ENCODE results near the gene LPP. TPM values are rescaled to one million over a fixed set of nuclear protein-coding genes. Genes with fewer than 3 reads are reported as not detected.

Gene LPP
- total RNA-seq, 1 donor from 2014 or later = 54.9 TPM

DNA sequence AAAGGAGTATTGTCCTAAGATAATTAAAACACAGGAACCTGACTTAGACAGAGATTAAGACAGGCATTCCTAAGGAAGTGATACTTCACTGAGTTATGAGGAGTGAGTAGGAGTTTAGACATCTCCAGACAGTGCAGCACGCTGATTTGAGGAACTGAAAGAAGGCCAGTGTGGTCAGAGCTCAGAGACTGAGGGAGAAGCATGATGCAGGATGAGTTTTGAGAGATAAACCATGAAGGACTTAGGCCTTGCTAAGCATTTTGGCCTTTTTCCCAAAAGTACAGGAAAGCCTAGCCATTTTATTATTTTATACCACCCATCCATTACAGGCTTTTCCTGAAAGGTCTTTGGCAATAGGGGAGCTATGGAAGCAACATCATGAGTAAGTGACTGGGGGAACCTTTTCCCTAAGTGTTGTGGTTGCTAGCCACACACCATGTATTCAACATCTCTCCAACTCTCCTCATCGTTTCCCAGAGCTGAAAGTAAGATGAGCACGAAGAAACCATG is 642.2 kb downstream of the LPP start:
- intact Hi-C loops (cut with micrococcal nuclease) = no loop called here

DNA sequence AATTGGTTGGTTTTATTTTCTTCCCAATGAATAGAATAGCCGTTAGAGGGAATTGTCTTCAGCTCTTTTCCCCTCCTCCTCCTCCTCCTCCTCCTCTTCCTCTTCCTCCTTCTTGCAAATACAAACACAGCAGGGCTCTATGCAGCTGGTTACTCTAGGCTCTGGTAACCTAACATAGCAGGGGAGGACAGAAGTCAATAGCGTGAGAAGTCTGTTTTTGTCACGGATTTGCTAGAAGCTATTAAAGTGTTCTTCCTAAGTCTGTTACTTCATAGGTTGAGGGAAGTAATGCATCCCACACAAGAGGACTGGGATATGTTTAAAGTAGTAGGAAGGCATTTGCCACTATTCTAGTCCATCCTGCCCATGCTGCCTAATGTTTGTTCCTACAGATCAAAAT is 643.1 kb downstream of the LPP start:
- intact Hi-C loops (cut with micrococcal nuclease) = no loop called here

DNA sequence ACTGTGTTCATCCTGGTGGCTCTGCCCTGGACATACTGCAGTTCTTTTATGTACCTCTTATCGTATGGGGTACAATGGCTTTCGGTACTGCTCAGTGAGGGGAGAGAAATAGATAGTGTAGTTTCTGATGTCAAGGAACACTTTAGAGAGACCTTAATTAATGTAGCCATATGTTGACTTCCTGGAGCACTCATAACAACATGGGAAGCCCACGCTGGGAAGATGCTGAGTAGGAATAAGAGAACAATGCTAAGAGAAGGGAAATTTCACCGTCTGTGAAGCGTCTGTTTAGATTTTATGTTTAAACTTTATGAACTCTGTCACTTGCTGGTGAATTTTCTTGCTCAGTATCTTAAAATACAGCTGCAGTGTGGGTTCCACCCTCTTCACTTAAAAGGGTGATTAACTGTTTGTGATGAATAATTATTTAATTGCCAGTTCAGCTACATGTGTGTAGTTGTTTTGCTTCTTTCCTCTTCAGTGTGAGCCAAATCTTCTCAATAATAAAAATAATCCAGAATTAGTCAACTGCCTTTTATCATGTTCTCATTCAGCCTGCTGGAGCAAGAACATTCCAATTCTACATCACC is 644.7 kb downstream of the LPP start:
- intact Hi-C loops (cut with micrococcal nuclease) = no loop called here

DNA sequence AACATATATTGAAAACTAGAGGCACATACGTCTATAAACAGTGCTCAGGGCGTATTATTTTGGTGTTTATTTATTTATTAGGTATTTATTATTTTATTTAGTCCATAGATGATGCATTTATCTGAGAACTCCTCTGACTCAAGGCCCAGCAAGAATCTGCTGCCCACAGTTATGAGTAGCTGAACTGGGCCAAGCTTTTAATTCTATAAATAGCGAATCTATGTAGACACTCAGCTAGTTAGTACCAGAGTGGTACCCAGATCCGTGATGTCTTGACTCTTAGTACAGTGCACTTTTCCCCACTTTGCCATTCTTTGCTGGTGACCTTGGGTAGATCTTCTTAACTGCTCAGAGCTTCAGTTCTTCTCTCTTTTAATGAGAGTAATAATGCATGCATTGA is 647.4 kb downstream of the LPP start:
- intact Hi-C loops (cut with micrococcal nuclease) = no loop called here

DNA sequence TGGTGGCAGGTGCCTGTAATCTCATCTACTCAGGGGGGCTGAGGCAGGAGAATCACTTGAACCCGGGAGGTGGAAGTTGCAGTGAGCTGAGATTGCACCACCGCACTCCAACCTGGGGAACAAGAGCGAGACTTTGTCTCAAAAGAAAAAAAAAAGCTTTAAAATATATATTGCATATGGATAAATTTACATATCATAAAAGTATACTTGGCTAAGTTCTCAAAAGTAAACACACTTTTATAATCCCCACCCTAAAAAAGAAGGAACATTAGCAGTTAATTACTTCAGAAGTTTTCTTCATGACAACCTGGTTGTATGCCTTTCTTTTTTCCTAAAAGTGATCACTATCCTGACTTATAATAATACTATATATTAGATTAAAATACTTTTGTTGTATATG is 648.7 kb downstream of the LPP start:
- intact Hi-C loops (cut with micrococcal nuclease) = no loop called here

DNA sequence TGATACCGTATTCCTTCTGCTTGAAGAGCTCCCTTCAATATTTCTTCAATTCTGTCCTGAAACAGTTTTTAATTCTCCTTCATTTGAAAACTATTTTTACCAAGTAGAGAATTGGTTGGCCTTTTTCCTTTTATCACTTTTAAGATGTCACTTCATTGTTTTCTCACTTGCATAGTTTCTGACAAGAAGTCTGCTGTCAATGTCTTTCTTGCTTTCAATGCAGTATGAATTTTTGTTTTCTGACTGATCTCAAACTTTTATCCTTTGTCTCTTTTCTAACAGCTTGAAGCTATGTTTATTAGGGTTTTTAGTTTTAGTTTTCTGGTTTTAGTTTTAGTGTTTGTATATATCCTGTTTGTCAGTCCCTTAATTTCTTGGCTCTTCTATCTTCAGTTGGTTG is 653.0 kb downstream of the LPP start:
- intact Hi-C loops (cut with micrococcal nuclease) = no loop called here

DNA sequence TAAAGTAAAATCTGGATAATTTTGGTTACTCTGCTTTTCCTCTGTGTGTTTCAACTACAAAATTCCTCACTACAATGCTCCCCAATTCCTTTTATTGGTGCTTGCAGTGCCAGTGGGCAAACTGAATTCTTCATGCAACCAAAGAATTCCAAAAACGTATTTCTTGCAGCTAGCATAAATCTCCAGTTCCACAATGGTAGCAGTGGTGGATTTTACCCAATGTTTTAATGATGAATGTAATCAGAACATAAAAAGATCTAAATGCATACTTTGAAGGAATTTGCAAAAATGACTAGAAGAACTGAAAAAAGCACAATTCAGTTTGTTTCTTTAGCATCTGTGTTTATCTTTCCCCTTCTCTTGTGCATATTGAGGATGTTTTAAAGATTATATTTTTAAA is 658.2 kb downstream of the LPP start:
- intact Hi-C loops (cut with micrococcal nuclease) = no loop called here

DNA sequence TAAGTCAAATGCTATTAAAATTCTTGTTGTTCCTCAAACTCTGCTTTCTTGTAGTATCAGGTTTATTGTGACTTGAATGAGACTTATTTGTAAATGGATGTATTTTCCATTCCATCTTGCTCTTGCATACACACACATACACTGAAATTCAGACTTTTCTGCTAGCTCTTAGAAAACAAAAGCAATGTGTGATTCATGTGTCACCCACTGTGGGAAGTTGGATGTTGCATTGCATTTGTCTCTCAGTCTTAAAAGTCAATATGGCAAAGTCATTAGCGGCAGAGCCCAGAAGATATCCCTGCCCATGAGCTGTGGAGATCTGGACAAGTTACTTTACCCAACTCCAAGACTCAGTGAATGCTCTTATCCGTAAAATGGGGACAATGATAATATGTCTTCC is 660.6 kb downstream of the LPP start:
- intact Hi-C loops (cut with micrococcal nuclease) = no loop called here

DNA sequence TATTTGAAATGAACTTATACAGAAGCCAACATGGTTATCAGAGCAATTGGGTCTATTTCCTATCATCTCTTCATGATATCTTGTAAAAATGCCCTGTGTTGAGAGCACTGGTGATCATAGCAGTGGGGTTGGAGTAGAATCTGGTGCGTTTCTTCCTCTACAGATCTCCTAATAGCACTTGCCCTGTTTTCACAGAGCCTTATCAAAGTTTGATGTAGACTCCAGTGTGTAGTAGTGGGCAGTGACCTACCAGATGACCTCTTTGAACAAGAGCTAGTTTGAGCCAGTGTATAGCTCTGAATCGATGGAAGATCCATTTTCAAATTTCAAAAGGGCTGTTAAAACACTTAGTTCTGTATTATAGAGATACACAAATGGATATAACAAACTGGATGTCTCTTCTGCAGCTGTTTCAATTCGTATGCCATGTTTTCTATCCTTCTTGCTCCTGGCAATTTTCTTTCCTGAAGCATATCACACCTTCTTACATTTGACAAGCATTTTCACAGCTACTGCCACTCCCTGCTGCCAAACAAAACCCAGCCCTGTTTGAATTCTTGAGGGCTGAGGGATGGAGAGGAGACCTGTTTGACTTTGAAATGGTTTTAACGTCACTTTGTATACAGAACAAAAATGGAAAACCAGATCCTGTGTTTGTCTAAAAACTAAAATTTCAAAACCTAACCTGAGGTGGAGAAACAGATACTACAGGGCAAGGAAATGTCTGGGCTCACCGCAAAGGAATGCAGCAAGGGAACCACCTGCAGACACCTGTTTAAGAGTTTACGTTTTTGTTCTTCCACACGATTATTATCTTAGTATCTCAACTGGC is 663.4 kb downstream of the LPP start:
- intact Hi-C loops (cut with micrococcal nuclease) = no loop called here

DNA sequence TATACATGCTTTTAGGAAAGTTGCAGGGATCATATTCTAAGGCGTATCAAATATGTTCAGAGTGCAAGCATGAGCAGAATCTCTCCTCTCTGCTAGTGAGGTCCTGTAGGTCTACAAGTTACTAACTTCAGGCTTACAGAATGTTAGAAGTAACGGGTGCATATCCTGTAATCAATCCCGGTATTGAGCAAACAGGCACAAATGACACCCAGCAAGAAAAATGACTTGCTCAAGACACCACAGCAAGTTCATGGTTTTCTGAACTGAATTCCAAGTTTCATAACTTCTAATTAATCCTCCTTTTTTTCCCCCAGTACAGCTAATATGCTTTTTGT is 663.9 kb downstream of the LPP start:
- intact Hi-C loops (cut with micrococcal nuclease) = no loop called here

DNA sequence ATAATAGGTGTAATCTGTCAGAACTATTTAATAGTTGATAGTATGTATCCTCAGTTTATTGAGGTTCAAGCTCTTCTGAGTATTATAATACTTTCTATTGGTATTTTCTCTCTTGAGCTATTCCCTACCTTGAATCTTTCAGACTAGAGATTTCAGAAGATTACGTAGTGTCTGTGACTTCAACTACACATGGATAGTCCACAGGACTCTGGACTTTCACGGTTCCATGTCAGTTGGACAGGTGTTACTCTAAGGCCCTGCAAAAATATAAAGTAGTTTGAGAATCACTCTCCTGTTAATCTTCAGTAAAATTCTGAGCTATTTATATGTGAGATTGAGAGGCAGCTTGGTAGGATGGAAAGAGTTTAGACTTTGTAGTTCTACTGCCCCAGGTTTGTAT is 664.3 kb downstream of the LPP start:
- intact Hi-C loops (cut with micrococcal nuclease) = no loop called here

DNA sequence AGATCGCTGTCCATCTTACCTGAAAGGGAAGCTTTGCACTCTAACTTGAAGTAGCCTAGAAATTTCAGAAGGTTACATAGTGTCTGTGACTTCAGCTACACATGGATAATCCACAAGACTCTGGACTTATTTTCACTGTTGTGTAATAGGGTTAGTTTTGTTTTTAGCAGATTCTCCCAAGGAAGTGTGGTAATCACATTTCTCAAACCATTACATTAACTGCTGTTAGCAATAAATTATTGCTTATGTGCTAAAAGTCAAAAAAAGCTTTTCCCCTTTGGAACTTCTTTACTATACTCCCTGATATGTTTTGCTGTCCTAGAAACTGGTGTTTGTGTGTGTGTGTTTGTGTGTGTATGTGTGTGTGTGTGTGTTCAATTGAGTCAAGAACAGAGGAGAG is 666.0 kb downstream of the LPP start:
- intact Hi-C loops (cut with micrococcal nuclease) = no loop called here

DNA sequence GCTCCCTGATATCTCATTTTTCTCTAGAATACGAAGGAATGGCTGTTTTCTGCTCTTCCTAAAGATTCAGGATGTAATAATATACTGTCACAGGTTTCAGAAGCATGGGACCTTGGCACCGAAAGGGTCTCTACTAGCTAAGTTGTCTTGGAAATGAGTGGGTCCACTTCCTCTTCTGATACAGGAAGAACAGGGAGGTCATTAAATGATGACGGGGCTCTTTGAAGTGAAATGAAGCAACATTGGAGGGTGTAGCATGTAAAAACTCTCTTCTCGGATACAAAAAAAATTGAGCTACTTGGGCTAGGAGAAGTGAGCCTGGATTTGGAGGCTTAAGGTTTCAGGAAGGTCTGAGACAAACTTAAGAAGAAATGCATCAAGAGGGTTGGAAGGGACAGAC is 668.0 kb downstream of the LPP start:
- intact Hi-C loops (cut with micrococcal nuclease) = no loop called here

DNA sequence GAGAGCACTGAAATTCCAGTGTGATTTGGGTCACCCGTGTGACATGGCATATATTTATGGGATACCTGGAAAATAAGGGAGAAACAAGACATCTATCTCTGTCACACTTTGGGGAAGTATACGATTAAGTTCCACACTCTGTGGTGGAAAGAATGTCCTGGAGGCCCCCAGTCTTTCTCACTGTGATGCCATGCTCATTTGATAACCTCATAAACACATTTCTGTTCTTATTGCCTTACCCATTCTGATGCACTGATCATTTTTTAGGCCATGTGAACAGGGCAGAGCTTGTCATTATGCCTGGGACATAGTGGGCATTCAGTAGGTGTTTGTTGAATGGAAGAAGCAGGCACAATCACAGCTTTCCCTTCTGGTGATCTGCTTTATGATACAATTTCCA is 668.5 kb downstream of the LPP start:
- intact Hi-C loops (cut with micrococcal nuclease) = no loop called here

DNA sequence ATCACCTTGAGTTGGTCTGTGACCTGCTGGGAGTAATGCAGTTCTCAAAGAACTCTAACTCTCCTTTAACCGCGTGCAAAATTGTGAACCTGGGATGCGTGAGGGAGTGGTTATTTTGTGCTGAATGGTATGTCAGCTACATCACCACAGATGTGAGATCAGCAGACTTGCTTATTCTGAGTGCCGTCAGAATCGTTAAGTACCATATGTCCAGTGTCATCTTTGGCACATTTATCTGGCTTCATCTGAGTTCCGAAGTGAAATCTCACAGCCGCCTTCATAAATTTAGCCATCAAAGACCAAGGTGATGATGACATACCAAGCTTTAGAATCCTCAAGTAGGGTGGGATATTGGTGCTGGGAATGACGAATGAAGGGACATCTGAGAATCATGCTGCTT is 670.6 kb downstream of the LPP start:
- intact Hi-C loops (cut with micrococcal nuclease) = no loop called here

DNA sequence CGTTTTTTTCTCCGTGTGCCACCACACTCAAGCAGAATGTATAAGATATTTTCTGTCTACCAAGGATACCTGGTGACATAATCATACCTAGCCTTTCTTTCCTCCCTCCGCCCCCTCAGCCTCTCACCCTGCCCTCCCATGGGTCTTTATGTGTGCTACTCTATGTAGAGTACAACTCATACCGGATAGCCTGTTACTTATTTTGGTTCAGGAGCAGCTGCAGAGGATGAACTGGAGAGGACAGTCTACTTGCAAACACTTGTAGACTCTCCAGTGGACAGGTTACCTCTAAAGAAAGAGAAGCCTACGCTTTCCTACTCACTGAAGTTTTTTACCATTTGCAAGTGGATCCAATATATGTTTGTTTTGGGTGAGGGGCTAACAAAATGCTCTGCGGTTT is 671.9 kb downstream of the LPP start:
- intact Hi-C loops (cut with micrococcal nuclease) = no loop called here

DNA sequence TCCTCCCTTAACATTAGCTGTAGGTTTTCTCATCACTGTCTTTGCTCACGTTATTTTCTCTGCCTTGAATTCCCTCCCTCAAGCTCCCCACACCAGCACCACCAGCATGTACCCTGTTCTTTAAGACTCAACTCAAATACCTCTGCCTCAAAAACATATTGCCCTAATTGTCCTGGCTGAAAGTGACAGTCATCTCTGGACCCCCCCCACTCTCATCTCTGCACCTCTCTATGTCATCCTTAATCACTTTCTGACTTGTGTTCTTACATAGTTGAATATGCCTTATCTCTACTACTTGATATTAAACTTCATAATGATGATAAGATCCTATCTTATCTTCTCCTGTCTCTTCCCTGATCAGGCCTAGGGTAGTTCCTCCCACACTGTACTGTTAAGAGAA is 672.6 kb downstream of the LPP start:
- intact Hi-C loops (cut with micrococcal nuclease) = no loop called here

DNA sequence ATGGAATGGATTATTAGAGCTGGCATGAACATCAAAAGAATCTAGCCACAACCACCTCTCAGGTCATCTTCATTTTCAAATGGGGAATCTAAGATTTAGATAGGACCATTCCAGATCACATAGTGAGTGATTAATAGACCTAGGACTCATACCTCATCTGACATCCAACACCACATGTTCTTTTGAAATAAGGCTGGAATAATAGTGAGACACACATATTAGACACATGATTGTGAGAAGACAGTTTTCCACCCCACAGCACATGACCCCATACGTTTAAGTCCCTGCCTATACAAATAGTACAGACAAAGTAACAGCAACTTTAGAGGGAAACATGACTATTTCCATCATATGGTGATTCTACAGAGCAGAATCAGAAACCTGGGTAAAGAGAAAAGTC is 673.1 kb downstream of the LPP start:
- intact Hi-C loops (cut with micrococcal nuclease) = no loop called here

DNA sequence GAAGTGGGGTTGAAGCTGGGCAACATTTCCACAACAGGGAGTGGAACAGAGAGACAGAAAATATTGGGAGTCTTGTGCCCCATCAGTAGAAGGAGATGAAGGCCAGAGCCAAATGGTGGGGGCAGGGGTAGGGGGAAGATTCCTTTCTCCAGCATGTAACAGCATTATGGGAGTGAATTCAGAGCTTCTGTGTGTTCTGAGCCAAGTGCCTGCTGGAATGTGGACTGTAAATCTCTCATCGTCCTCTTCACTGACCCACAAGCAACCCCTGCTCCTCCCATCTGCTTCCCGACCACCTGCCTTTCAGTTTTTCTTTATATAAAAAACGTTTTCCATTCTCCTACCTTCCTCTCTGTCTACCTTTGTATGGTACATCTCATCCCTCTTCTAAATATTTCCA is 673.6 kb downstream of the LPP start:
- intact Hi-C loops (cut with micrococcal nuclease) = no loop called here

DNA sequence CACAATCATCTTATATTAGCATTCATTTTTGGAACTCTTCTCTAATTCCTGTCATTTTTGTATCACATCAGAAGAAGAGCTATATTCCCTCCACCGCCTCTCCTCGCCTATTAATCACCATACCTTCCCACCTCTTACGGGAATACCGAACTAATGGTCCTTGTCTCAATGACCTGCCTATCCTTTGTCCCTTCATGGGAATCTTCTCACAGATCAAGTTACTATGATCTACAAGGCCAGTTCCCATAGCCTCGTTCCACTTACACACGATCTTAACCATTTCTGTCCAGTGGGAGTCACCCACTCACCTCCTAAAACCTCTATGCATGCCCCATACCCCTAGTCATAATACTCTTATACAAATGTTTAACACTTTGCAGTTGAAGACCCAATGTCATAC is 675.2 kb downstream of the LPP start:
- intact Hi-C loops (cut with micrococcal nuclease) = no loop called here

DNA sequence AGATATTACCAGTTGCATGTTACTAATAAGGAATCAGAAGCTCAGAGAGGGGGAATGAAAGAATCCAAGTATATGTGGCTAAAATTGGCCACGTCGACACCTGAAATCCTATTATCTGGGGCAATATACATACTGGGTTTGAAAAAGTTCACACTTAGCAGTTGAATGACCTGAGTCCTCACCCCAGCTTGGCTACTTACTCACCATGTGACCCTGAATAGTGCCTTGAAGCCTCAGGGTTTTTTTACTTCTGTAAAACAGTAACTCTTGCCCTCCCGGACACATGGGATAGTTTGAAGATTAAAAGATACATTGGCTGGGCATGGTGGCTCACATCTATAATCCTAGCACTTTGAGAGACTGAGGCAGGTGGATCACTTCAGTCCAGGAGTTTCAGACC is 675.6 kb downstream of the LPP start:
- intact Hi-C loops (cut with micrococcal nuclease) = no loop called here

DNA sequence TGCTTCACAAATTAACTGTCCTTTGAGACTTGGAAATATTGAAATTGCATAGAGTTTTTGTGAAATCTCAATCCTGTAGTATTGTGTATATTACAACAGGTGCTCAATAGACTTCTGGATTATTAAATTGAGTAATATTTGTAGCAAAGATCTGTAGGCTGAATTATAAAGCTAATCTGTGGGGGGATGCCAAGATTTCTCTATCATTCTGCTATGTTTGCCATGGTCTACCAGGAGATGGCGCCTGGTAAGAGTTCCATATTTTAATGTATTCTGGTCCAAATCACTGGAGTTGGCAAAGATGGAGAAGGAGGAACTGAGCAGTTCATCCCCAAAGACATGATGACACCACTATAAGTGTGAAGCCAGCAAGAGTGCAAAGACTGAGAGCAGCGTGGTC is 676.9 kb downstream of the LPP start:
- intact Hi-C loops (cut with micrococcal nuclease) = loop anchor here (1.0 to 5.0 kb wide), 3 partner anchors 123 to 1092 kb away; no protein-coding TSS in a partner anchor

DNA sequence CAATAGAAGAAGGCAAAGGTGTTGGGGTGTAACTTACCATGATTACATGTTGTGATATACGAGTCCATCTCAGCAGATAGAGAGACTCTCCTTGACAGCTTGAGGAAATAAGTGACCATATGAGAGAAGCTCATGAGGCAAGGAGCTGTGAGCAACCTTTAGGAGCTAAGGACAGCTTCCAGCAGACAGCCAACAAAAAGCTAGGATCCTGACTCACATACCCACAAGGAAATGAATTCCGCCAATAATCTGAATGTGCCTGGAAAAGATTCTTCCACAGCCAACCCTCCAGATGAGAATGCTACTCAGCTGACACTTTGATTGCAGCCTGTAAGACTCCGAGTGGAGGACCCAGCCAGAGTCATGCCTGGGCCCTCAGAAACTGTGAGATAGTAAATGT is 678.2 kb downstream of the LPP start:
- intact Hi-C loops (cut with micrococcal nuclease) = loop anchor here (5.0 kb wide), 1 partner anchor 210 kb away; no protein-coding TSS in a partner anchor
